ENCODE measurements around the gene GTF2F2.

DNA sequence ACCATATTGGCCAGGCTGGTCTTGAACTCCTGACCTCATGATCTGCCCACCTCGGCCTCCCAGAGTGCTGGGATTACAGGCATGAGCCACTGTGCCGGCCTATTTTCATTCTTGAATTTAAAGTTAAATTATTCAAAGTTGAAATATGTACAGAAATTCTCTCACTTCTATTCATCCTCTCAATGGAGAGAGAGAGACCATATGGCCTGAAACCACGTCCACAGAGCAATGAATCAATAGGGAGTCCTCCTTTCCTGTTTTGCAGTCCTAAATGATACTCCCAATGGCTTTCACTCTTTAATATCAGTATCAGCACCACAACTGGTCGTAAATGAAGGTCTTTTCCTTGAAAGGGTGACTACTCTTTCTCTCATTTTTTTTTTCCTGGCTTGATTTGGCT, 111.0 kb downstream of the GTF2F2 start:
- TF ChIP-seq CTCF (IDR thresholded peaks at IDR 0.05 in 8 of 11, conservative IDR thresholded peaks at IDR 0.05 in 3 of 11) (no peak), POLR2AphosphoS5 (IDR thresholded peaks at IDR 0.05) (no peak), POLR2A (IDR thresholded peaks at IDR 0.05) (no peak)

Data from spleen (tissue), 7 donors.